ENCODE measurements around the gene FCGR1A.
"Not testable (repeated sequence)": the region's sequence is repeated elsewhere in the genome, so short reads cannot be mapped to it uniquely, and the experiment has no call there.

Gene FCGR1A

GRCh38 chr1:149833144-149833543, 50.6 kb downstream of the FCGR1A start:
- DNase-seq (ENCODE audit: low spot score), result not testable (repeated sequence)

GRCh38 chr1:149841149-149841548, 58.7 kb downstream of the FCGR1A start:
- DNase-seq (ENCODE audit: low spot score), result not testable (repeated sequence)
